Lung microvascular endothelial cell (primary cell): ENCODE measurements around the gene RABGAP1L. TPM values are rescaled to one million over a fixed set of nuclear protein-coding genes. Genes with fewer than 3 reads are reported as not detected.

ENCODE experiments used
- DNase-seq, 2 donors: peaks; one replicate each; pipeline versions ENCODE4 v3.0.0 to v3.0.0-alpha.2; 2010; ENCODE audit warnings: low read depth in 2 of 2
- total RNA-seq: library from RNA; depleted of rRNA; stranded (reverse); fragments of >200 nt; gene quantifications from 2 replicates; pipeline ENCODE4 v1.2.1, GENCODE V29; 2014

The RABGAP1L gene
- total RNA-seq, 1 donor from 2014 or later: 27.0 TPM

DNA sequence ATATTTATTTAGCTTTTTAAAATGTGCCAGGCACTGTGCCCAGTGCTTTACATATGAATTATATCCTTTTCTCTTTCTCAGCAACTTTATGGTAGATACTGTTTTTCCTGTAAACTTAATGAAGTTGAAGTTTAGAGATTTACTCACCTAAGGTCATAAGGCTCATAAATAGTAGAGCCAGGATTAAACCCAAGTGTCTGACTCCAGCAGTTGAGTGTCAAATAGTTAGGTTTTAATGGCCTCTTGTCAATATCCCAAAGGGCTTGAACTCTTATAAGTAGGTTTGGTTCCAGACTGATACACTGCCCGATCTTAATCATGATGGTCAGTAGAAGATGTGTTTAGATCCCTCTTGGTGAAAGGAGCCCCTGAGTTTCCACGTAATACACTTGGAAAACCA lies 37.8 kb downstream of the RABGAP1L start:
- DNase-seq: no peak

DNA sequence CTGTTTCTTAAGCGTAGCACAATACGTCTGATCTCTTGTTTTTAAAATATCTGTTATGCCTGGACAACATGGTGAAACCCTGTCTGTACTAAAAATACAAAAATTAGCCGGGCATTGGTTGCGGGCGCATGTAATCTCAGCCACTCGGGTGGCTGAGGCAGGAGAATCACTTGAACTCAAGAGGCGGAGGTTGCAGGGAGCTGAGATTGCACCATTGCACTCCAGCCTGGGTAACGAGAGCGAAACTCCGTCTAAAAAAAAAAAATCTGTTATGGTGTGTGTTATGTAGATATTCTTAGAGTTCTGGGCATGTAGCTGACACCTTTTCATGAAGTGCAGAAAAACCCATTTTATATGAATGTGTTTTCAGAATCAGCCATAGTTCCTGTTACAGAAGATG lies 38.2 kb downstream of the RABGAP1L start:
- no peak for DNase-seq

DNA sequence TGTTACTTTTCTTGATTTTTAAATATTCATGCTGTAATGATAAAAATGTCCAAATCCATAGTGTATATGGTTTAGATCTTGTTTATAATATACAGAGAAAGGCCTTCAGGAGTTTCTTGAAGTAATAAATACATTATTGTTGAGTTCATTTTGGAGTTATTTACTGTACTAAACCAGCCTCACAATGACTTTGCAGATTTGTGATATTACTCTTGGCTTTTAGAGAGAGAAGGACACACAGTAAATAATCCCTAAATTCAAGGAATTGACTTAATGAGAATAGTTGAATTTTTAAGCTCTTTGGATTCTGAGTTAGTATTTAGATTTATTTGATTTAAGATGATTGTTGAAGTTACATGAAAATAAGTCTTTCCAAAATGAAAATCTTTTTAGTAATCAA lies 38.9 kb downstream of the RABGAP1L start:
- no peak for DNase-seq

DNA sequence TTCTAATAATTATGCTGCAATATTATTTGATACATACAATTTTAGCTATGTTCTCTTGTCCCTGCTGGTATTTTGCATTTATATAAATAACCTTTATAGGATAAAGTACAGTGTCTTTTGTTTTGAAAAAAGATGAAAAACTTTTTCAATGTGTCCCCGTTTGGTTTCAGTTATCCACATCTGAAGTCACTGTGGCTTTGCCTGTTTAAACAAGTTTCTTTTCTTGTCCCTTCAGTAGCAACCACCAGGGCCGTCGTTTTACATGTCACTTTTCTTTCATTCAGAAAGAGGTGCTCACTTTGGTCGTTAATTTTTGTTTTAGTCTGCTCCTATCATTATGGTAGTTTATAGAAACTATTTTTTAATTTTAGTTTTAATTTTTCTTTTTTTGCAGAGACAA lies 41.4 kb downstream of the RABGAP1L start:
- no peak for DNase-seq

DNA sequence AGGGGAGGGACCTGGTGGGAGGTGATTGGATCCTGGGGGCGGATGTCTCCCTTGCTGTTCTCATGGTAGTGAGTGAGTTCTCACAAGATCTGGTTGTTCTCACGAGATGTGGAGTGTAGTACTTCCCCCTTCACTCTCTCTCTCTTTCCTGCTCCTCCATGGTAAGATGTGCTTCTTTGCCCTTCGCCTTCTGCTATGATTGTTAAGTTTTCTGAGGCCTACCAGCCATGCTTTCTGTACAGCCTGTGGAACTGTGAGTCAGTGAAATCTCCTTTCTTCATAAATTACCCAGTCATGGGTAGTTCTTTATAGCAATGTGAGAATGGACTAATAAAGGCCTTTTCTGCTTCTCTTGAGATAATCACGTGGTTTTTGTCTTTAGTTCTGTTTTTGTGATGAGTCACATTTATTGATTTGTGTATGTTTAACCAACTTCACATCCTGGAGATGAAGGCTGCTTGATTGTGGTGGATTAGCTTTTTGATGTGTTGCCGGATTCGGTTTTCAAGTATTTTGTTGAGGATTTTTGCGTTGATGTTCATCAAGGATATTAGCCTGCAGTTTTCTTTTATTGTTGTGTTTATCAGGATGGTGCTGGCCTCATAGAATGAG lies 45.5 kb downstream of the RABGAP1L start:
- peak in 1 of 2 donors; percentile 5 for DNase-seq

DNA sequence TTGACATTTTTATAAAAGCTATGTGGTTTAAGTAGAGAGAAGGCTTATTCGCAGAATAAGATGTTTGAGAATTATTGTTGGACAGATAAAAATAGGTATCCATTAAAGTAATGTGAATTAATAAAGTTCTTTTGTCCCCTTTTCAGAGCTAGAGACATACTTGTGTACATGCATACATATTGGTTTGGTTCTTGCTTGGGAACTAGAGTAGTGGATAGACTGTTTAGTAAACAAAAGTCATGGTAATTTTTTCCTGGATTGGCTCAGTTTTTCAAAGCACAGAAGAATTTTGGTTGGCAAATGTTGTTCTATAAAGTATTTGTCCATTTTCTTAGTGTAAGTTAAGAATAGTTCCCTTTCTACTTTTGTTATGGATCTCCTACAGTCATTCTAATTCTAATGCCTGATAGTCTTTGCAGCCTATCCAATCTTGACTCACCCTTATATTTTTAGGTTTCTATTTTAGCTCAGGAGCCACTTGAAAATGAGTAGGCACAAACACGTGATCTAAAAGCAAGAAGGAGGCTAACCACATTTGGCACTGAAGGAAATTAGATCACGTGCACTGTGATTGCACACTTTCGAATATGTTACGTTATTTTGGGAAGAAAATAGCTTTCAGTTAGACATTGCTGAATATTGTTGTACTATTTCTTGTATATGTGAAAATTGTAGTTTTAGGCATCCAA lies 47.0 kb downstream of the RABGAP1L start:
- DNase-seq: no peak

DNA sequence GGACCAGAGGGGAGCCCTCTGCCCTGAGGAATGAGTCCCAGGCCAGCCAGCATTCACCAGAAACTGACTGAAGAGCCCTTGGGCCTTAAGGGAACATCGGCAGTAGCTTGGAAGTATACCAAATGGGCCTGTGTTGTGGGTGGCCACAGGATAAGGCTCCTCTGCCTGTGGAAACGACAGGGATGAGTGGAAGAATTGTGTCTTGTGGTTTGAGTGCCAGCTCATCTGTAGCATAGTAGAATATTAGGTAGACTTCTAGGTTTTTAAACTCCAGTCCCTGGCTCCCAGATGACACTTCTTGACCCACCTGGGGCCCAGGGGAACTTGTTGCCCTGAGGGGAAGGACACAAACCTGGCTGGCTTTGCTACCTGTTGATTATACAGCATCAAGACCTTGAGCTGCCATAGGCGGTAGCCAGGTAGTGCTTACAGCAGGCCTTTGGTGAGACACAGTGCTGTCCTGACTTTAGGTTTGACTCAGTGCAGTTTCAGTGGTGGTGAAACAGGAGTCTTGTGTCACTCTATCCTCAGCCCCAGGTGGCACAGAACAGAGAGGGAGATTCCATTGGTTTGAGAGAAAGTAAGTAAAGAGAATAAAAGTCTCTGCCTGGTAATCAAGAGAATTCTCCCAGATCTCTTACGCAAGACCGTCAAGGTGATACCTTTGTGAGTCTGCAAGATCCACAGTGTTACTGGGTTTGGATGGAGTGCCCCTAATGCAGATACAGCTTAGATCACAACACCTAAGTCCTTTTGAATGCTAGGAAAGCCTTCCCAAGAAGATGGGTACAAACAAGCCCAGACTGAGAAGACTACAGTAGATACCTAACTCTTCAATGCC lies 50.2 kb downstream of the RABGAP1L start:
- DNase-seq: no peak

DNA sequence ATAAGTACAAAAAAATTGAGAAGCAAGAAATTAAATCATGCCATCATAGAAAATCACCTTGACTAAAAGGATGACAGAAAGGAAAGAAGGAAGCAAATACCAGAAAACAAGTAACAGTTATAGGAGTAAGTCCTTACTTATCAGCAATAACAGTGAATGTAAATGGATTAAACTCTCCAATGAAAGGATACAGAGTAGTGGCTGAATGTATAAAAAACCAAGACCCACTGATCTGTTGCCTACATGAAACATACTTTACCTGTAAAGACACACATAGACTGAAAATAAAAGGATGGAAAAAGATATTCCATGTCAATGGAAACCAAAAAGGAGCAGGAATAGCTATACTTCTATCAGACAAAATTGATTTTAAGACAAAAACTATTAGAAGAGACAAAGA lies 52.2 kb downstream of the RABGAP1L start:
- DNase-seq: no peak

DNA sequence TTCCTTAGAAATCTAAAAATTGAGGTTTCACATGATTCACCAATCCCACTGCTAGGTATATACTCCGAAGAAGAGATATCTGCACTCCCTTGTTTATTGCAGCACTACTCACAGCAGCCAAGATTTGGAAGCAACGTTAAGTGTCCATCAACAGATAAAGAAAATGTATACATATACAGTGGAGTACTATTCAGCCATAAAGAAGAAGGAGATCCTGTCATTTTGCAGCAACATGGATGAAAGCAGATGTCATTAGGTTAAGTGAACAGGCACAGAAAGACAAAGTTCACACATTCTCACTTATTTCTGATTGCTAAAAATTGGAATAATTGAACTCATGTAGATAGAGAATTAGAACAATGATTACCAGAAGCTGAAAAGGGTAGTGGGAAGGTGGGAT lies 56.4 kb downstream of the RABGAP1L start:
- DNase-seq: no peak

DNA sequence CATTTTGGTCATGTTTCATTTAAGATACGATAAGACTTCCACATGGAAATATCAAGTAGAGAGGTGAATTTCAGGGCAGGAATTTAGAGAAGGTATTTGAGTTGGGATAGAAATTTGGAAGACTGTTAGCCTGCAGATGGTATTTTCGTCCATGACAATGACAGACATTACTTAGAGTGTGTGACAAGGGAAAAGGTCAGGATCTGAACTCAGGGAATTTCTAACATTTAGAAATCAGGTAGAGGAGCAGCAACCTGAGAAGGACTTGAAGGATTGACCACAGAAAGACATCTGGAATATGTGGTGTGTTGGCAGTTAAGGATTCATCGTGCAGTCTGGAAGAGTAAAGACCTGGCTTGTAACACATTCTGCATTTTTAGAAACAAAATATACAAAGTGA lies 57.9 kb downstream of the RABGAP1L start:
- DNase-seq: no peak

DNA sequence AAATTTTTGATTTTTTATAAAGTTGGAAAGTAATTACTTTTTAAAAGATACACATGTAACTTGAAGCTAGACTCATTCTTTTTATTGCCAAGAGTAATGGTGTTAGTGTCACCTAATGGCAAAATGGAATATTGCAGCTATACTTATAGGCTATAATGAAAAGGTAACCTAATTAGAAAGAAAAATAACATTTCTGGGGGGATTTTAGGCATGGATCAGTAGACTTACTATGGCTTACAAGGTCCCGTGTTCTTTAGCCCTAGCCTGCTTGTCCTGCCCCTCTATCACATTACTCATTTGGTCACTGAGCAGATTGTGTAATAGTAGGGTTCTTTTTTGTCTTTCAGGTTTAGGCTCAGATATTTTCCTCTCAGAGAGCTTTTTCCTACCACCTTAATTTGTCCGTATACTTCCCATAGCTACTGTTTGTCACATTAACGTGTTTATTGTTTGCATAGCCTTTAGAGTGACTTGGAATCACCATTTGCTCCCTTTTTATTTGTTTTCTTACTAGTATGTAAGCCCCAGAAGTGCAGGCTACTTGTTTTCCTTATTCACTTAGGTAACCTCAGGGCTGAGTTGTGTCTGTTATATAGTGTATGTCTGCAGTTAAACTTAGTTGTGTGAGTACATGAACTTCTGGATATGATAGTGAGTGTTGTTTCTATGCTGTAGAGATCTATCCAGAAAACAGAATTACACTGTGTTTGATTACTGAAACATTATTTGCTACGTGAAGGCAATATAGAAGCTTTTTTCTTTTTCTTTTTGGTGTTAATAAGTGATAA lies 58.7 kb downstream of the RABGAP1L start:
- DNase-seq: peak; percentile 56 to 57

DNA sequence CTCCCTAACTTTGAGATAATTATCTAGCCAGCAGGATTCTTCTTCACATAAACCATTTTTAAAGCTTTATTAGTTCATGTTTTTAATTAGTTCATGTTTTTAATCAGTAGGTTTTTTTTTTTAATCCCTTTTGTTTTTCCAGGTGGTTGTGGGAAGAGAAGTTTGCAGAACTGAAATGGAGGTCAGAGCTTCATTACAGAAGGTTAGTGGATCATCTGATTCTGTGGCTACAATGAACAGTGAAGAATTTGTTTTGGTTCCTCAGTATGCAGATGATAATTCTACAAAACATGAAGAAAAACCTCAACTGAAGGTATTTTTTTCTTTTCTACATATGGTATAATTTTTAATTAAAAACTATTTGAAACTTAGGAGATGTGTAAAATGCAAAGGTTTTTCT lies 59.7 kb downstream of the RABGAP1L start:
- DNase-seq: no peak

DNA sequence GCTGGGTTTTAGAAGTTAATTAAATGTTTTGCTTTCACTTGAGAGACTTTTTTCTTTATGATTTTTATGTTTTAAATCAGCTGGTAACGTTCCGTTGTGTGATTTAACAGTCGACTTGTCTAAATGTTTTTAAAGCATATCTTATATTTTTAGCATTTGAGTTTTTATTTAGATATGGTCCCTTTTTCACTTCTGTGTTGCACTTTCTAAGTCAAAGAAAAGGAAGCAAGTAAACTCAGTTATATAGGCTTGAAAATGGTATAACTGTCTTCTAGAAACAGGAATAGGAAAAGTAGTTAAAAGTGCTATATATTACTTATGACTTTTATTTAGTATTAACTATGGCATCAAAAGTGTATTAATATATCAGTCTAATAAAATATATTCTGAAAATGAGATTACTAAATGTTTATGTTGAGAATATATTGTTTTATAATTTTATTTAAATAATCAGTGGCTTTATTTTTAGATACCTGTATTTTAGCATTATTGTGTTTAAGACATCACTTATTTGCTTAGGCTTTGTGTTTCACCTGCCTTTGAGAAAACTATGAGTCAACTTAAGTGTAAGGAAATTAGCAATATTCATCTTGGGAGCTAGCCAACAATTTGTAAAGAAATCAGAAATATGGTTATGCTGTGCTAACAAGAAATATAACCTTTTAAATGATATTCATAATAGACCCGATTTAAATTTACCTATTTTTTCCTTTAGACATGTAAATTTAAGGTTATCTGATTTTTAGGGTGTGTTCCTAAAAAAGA lies 60.5 kb downstream of the RABGAP1L start:
- DNase-seq: peak in 1 of 2 donors; percentile 16

DNA sequence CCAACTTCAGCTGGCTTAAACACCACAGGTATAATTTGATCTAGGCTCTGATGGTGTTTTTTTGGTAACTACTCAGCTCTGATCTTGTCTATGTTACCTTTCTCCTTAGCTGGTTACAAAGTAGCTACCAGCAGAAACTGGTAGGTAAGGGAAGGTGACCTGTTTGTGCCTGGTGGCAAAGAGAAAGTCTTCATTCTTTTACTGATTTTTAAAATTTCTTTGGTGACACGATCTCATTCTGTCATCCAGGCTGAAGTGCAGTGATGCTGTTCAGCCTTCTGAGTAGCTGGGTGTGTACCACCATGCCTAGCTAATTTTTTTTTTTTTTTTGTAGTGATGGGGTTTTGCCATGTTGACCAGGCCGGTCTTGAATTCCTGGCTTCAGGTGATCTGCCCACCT lies 62.4 kb downstream of the RABGAP1L start:
- no peak for DNase-seq

DNA sequence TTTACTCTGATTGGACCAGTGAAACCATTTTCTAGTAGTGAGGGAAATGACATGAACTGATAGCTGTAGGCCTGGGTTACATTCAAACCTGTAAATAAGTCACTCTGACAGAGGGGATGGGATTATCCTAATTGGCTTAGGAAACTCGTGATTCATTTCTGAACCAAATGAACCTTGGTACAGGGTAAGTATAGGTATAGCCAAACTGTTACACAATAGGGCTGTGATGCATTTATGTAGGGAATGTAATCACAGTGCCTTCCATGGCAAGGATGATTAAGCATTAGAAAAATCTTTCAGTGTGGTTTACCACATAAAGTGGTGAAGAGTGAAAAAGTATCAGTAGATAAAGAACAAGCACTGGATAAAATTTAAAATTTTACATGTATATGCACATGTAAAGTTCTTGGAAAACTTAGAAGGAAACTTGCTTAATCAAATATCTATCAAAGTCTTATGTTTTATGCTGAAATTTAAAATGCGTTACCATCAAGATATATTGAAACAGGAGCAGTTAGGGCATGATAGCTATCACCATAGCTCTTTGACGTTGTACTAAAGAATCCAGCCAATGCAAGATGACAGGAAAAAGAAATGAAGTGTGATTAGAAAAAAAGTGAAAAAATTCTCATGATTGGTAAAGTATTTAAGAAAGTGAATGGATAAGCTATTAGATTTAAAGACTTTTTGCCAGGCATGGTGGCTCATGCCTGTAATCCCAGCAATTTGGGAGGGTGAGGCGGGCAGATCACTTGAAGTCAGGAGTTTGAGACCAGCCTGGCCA lies 63.0 kb downstream of the RABGAP1L start:
- DNase-seq: no peak

DNA sequence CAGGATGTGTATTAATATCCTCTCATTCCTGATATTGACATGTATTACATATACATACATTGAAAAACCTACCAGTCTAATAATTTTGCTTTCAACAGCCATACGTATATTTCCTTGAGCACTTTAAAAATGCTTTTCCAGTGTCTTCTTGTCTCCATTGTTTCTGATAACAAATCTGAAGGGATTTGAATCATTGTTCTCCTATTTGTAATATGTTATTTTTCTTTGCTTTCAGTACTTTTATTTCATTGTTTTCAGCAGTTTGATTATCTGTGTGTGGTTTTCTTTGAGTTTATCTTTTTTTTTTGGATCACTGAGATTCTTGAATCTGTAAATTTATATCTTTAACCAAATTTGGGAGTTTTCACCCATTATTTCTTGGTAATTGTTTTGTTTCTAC lies 65.3 kb downstream of the RABGAP1L start:
- no peak for DNase-seq

DNA sequence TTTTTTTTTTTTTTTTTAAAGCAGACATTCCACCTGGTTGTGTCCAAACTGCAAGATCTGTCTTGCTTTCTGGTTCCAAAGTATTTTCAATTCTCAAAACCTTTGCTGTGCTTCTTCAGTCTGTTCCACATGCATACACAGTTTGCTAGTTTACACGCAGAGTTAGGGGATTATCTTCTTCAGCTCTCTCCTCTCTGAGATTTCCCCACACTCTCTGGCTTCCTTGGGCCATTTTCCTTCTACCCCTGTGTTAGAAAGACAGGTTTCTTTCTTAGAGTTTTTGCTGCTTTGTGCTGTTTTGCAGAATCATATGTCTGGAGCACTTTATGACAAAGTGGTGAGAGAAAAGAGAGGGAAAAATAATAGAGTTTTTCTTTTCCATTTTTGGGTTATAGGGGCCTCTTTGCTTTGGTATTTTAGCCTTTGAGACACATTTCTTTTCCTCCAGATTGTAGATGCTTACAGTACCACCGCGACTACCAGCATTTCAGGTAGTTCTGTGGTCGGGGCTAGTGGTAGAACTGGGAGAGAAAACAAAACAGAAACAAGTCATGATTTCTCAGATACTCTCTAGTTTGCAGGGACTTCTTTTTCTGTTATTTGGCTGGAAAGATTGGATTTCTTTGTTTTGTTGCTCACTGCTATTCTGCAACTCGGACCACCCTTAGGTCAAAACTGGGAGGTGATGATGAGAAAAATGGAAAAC lies 66.3 kb downstream of the RABGAP1L start:
- no peak for DNase-seq

DNA sequence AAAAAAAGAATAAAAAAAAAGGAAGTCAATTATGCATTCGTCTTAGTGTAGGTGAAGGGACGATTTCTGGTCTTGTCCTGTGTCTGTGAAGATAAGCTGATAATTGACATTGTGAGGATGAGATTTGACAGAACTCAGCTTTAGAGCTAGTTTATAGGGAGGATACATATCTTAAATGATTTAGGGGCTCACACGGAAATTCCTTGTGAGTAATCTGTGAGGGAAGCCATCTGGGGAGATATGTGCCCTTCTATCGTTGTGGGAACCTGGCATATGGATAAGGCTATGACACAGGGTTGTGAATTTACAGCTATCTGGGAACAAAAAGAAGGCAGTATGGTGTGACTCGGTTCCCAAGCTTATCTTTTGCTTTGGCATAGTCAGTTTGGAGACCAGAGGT lies 71.1 kb downstream of the RABGAP1L start:
- no peak for DNase-seq

DNA sequence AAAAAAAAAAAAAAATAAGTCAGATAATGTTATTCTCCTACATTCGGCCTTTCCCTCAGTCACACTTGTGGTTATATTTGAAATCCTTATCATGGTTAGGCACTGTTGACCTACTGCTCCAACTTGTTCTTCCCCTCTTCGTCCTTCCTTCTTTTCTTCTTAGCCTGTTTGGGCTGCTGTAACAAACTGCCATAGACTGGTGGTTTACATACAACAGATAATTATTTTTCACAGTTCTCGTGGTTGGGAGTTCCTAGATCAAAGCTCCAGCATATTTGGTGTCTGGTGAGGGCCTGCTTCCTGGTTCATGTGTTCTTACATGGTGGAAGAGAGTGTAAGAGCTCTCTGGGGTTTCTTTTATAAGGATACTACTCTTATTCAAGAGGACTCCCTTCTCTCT lies 73.4 kb downstream of the RABGAP1L start:
- no peak for DNase-seq
